Sigmoid colon (tissue), 4 donors: Measurements from ENCODE around the gene SERINC5.

ENCODE experiments used
- CTCF ChIP-seq, 4 experiments: fragments of 450-650 bp in 3 of 4; fragments of 200-600 bp in 1 of 4; IDR thresholded peaks; one replicate each; pipeline ENCODE4 v1.5.1; 2016 to 2019; ENCODE audit warnings: antibody characterized with exemption in 4 of 4, mild to moderate bottlenecking in 3 of 4, moderate library complexity in 2 of 4
- POLR2A ChIP-seq, 2 donors: fragments of 450-650 bp; IDR thresholded peaks; one replicate each; pipeline ENCODE4 v1.6.1; 2016; ENCODE audit warnings: antibody characterized with exemption in 2 of 2, mild to moderate bottlenecking in 2 of 2, moderate library complexity in 2 of 2
- POLR2AphosphoS5 ChIP-seq, 4 donors: sonication (generic); formaldehyde crosslinking; IDR thresholded peaks; one replicate each; pipeline ENCODE4 v1.6.1; 2017; ENCODE audit warnings: antibody characterized with exemption in 4 of 4

- no peak for TF ChIP-seq POLR2AphosphoS5 (IDR thresholded peaks at IDR 0.05)
- no peak for TF ChIP-seq POLR2A (IDR thresholded peaks at IDR 0.05)
- TF ChIP-seq CTCF (IDR thresholded peaks at IDR 0.05) = no peak
Measured at GRCh38 chr5:80156156-80156555, 99.7 kb downstream of the SERINC5 start.
